Kidney (tissue), 14 donors: ENCODE measurements around the gene SGIP1. TPM values are rescaled to one million over a fixed set of nuclear protein-coding genes. Genes with fewer than 3 reads are reported as not detected.

Source experiments
- DNase-seq, 5 donors: peaks; one replicate each; pipeline ENCODE4 v3.0.0-alpha.2; 2013 to 2020
- FAIRE-seq: peaks from 2 replicates; lab custom pipeline; 2012; peaks lifted over from hg19 to GRCh38; lab: Jason Lieb, UNC
- H3K27ac ChIP-seq, 2 donors: one replicate each; pipeline ENCODE4 v1.7.0; 2013; ENCODE audit warnings: low read depth in 2 of 2, low read length in 2 of 2, inconsistent platforms in 1 of 2
- H3K27me3 ChIP-seq: one replicate; pipeline ENCODE4 v1.7.1; 2013; ENCODE audit warnings: low read length, inconsistent platforms; ENCODE audit not compliant: control insufficient read depth, insufficient read depth
- H3K36me3 ChIP-seq, 3 donors: one replicate each; pipeline versions ENCODE4 v1.7.0 to v1.7.1; 2013; ENCODE audit warnings: low read length in 3 of 3, control low read depth in 1 of 3, inconsistent platforms in 1 of 3; ENCODE audit not compliant: insufficient read depth in 3 of 3, control insufficient read depth in 2 of 3
- H3K4me1 ChIP-seq, 3 donors: one replicate each; pipeline versions ENCODE4 v1.7.0 to v1.7.1; 2013; ENCODE audit warnings: low read length in 3 of 3, inconsistent platforms in 1 of 3, low read depth in 1 of 3; ENCODE audit not compliant: control insufficient read depth in 2 of 3, insufficient read depth in 2 of 3
- H3K4me3 ChIP-seq, 3 donors: one replicate each; pipeline versions ENCODE4 v1.7.0 to v1.8.1; 2013; ENCODE audit warnings: low read length in 3 of 3, control low read depth in 1 of 3, inconsistent platforms in 1 of 3
- H3K9ac ChIP-seq, 3 donors: one replicate each; pipeline versions ENCODE4 v1.7.0 to v1.7.1; 2013; ENCODE audit warnings: low read length in 3 of 3, control low read depth in 1 of 3, inconsistent platforms in 1 of 3
- H3K9me3 ChIP-seq, 3 donors: one replicate each; pipeline versions ENCODE4 v1.7.0 to v1.7.1; 2013; ENCODE audit warnings: low read length in 3 of 3, control low read depth in 1 of 3, inconsistent platforms in 1 of 3; ENCODE audit not compliant: control insufficient read depth in 2 of 3, insufficient read depth in 1 of 3
- intact Hi-C: fragments of 100-400 bp; cut with DNase I; formaldehyde crosslinking; loops from one replicate; pipeline ENCODE4 v1.11.1; 2022
- polyA plus RNA-seq: library from polyadenylated mRNA; stranded (reverse); fragments of 350-450 nt; fragmentation: Illumina TruSeq; extraction: RNeasy Lipid Tissue Mini Kit (QIAGEN cat#74804); gene quantifications from one replicate; pipeline ENCODE4 v1.2.3, GENCODE V29; 2014; ENCODE audit warnings: low read depth, low replicate concordance; ENCODE audit not compliant: insufficient read depth
- total RNA-seq: library from RNA; stranded (reverse); fragmentation: NEBNext Ultra II Directional; extraction: Animal tissue kit (Norgen Biotek cat#: 25700); gene quantifications from one replicate; pipeline ENCODE4 v1.2.1, GENCODE V29; 2021
- TF ChIP-seq, protein P1 (sequence below): IDR thresholded peaks from 3 replicates; pipeline ENCODE4 v1.5.1; 2012; ENCODE audit warnings: mild to moderate bottlenecking, moderate library complexity, borderline replicate concordance; ENCODE audit not compliant: insufficient read depth; ENCODE audit errors: extremely low read depth
- donor health status: control.
- donor health status: control.
- donor health status: control.
- donor health status: control.
- donor health status: control.
- donor health status: DM: yes; HTN: yes; CAD: no.
- donor health status: Normal renal cell carcinoma (clear cell type).

The SGIP1 gene
- total and polyA plus RNA-seq, 2 donors from 2014 or later, result 8.3 to 11.2 TPM

DNA sequence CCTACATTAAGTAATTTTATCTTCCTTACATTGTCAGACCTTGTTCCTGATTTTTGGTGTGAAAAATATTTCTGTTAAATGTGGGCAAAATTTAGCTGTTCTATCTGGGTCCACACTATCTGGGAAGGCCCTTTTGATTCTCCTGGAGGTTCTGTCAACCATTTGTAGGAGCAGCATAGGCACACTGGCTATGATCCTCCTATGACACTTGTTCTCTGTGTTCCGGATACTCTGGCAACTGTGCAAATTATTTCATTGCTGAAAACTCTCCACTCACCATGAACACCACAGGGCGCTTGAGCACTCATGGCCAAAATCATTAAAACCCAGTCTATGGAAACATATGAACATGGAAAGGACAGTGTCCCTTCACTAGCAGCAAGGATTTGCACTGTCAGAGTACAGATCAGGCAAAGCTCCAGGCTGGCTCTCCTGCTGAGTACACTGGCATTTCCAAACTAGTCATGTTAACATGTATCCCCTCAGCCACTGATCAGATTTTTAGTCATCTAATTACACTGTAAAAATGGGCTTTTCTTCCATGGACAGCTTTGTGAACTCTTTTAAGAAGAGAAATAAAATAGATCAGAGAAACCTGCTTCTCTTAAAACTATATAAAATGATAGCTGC is 43.9 kb upstream of the SGIP1 start:
- Histone ChIP-seq H3K4me3 (no peak overlapping the region), H3K27ac (no peak overlapping the region), H3K36me3 (no peaks in the 10 kb centered on the region), H3K9ac (no peak overlapping the region), H3K4me1 (no peaks in the 10 kb centered on the region), H3K9me3 (no peaks in the 10 kb centered on the region), H3K27me3 (no peaks in the 10 kb centered on the region)
- DNase-seq (no peak), FAIRE-seq (no peak)
- TF ChIP-seq, protein P1, sequence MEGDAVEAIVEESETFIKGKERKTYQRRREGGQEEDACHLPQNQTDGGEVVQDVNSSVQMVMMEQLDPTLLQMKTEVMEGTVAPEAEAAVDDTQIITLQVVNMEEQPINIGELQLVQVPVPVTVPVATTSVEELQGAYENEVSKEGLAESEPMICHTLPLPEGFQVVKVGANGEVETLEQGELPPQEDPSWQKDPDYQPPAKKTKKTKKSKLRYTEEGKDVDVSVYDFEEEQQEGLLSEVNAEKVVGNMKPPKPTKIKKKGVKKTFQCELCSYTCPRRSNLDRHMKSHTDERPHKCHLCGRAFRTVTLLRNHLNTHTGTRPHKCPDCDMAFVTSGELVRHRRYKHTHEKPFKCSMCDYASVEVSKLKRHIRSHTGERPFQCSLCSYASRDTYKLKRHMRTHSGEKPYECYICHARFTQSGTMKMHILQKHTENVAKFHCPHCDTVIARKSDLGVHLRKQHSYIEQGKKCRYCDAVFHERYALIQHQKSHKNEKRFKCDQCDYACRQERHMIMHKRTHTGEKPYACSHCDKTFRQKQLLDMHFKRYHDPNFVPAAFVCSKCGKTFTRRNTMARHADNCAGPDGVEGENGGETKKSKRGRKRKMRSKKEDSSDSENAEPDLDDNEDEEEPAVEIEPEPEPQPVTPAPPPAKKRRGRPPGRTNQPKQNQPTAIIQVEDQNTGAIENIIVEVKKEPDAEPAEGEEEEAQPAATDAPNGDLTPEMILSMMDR, result no peak
- intact Hi-C loops, result no loop called here

DNA sequence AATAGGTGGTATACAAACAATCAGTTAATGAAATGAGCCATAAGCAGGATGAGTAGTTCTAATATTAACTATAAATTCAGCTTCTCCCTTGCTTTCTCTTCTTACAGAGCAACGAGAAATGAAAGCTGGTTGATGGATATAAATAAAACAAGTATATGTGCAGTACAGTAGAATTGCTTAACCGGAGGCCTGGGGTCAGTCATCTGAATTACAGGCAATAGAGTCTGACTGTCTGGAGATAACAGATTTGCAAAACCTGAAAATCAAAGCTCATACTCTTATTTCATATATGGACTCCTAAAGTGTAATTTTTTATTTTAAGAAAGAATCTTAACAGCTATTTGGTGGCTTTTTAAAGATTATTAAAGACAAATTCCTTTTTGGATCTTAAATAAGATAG is 43.1 kb upstream of the SGIP1 start:
- no peak overlapping the region for H3K4me3 ChIP-seq
- H3K27ac ChIP-seq, result no peak overlapping the region
- TF ChIP-seq, protein P1, result no peak
- intact Hi-C loops, result no loop called here
- H3K4me1 ChIP-seq, result no peaks in the 10 kb centered on the region
- no peaks in the 10 kb centered on the region for H3K36me3 ChIP-seq
- no peaks in the 10 kb centered on the region for H3K27me3 ChIP-seq
- DNase-seq, result no peak
- FAIRE-seq, result no peak
- no peaks in the 10 kb centered on the region for H3K9me3 ChIP-seq
- no peak overlapping the region for H3K9ac ChIP-seq

DNA sequence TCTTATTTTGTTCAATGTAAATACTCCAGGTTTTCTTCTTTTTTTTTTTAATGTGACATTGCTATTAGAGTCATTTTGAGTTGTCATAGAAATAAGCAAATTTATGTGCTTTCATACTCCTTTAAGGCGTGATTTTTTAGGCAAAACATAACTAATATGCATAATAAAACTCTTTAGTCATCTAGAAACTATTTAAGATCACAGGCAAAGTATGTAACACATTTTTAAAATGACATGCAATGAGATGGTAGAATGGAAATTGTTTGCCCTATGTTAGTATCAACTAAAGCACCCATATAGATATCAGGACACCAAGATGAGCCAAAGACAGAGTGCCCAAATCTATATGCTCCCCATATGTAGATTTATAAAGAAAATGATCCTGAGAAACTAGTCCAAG is 41.5 kb upstream of the SGIP1 start:
- DNase-seq (no peak), FAIRE-seq (no peak)
- no peak overlapping the region for H3K27ac ChIP-seq
- H3K9ac ChIP-seq, result no peak overlapping the region
- H3K36me3 ChIP-seq, result no peaks in the 10 kb centered on the region
- no peaks in the 10 kb centered on the region for H3K4me1 ChIP-seq
- intact Hi-C loops, result no loop called here
- H3K9me3 ChIP-seq, result no peaks in the 10 kb centered on the region
- TF ChIP-seq, protein P1, result no peak
- no peak overlapping the region for H3K4me3 ChIP-seq
- H3K27me3 ChIP-seq, result no peaks in the 10 kb centered on the region

DNA sequence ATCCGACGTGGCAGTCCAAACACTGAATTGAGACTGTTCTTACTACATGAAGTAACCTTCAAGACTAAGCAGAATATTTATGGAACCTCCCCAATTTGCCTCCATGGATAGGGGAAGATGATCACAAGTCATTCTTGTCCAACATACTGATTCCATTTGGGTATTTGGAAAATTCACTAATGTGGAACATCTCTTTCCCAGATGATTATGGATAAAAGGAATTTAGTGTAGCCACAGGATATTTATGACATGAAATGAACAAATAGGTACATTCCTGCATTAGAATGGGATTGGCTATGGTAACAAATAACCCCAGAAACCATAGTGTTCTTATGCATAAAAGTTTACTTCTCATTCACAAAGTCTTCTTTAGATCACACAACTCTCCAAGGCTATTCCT is 40.2 kb upstream of the SGIP1 start:
- intact Hi-C loops, result no loop called here
- H3K9ac ChIP-seq, result no peak overlapping the region
- DNase-seq, result no peak
- no peaks in the 10 kb centered on the region for H3K27me3 ChIP-seq
- no peak overlapping the region for H3K27ac ChIP-seq
- FAIRE-seq, result no peak
- TF ChIP-seq, protein P1, result no peak
- H3K4me3 ChIP-seq, result no peak overlapping the region
- no peaks in the 10 kb centered on the region for H3K36me3 ChIP-seq
- H3K9me3 ChIP-seq, result no peaks in the 10 kb centered on the region
- H3K4me1 ChIP-seq, result no peaks in the 10 kb centered on the region
